ENCODE measurements around the gene TGFBI. TPM values are rescaled to one million over a fixed set of nuclear protein-coding genes. Genes with fewer than 3 reads are reported as not detected.
A peak's percentile ranks its signal among the peaks of the same experiment; 100 is the strongest.

TGFBI gene
- total RNA-seq, 1 donor from 2014 or later, result 2.4 TPM

DNA sequence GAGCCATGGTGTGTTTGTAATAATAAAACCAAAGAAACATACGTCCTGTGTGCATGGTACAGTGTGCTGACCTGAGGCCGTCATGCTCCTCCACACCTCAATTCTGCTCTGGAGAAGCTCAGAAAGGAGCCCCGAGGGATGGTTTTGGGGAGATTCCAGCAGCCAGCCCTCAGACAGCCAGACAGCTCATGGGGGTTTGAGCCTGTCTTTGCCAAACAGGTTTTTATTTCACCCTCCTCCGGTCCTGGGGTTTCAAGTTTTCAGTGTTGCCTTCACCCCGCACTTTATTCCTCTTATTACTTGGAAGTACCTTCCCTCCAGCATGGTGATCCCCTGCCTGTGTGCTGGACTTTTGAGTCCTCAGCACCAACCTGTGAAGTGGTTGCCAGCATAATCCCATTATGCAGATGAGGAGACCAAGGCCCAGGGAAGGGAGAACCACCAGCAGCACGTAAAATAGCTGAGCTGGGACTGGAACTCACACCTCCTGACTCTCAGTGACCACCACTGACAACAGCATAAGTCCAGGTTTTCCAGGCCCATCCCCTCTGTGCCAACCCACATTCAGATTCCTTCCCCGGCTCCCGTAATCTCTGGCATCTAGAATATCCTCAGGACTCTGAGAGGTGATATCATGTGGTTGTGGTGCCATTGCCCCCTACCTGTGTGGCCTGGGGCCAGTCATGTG is 35.1 kb downstream of the TGFBI start:
- no peak for DNase-seq (ENCODE audit: low read depth in 2 of 2)

DNA sequence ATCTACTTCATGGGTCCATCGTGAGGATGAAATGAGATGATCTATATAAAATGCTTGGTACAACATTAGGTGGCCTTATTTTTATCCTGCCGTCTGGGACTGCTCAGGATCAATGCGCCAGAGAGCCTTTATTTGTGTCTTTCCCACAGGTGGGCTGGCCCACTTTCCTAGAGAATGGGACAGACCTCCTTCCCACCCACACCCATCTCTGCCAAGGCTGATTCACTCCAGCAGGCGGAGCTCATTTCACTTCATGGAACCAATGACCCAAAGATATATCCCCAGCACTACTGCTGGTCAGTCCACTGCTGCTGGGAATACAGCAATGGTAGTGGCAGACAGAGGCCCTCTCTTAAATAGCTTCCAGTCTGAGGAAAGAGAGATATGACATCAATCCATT is 35.7 kb downstream of the TGFBI start:
- peak in 1 of 2 donors; percentile 28 for DNase-seq (ENCODE audit: low read depth in 2 of 2)

DNA sequence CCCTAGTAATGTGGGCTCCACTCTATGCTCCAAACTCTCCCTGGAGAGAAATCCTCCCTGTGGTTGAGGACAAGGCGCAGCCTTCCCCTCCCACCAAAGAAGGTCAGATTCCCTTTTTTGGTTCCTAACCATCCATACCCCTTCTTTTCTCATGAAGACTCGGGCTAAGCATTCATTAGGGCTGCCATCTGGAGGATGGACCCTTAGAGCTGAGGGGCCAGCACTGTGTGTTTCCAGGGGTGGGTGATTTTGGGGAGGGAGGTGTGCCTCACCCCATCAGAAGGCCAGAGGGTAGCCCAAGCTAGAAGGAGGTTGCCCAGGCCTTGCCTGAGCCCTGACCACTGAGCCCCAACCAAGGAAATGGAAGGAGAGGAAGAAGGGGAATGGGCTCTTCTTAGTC is 36.8 kb downstream of the TGFBI start:
- DNase-seq (ENCODE audit: low read depth in 2 of 2), result no peak

DNA sequence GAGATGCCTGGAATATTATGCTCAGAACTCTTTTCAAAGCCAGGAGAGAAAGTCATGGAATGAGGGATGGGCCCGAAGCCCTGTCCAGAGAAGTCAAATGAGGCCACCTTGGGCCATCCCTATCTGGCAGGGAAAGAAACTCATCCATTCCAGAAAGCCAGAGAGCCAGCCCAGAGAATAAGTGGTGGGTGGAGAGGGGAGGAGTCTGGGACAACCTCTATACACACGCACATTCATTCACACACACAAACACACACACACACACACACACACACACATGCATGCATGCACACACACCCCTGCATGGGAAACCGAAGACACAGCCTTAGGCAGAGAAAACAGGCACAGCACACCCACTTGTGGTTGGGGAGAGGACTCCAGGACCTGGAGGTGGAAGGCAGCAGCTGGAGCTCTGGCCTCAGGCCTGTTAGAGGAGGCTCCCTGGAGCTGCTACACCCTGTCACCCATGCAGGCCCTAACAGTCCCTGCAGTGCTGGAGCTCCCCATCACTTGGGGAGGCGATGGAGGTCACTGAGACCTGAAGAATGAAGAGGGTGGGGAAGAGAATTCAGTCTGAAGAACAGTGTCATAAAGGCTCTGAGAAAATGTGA is 38.0 kb downstream of the TGFBI start:
- DNase-seq (ENCODE audit: low read depth in 2 of 2), result no peak

DNA sequence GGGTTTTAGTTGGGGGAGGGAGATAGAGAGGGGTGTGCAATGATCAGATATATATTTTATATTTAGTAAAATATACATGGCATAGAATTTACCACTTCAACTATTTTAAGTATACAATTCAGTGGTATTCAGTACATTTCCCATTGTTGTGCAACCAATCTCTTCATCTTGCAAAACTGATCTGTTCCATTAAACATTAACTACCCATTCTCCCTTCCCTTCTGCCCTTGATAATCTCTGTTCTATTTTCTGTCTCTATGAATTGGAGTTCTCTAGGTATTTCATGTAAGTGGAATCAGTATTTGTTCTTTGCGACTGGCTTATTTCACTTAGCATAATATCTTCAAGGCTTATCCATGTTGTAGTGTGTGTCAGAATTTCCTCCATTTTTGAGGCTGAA is 38.6 kb downstream of the TGFBI start:
- no peak for DNase-seq (ENCODE audit: low read depth in 2 of 2)

DNA sequence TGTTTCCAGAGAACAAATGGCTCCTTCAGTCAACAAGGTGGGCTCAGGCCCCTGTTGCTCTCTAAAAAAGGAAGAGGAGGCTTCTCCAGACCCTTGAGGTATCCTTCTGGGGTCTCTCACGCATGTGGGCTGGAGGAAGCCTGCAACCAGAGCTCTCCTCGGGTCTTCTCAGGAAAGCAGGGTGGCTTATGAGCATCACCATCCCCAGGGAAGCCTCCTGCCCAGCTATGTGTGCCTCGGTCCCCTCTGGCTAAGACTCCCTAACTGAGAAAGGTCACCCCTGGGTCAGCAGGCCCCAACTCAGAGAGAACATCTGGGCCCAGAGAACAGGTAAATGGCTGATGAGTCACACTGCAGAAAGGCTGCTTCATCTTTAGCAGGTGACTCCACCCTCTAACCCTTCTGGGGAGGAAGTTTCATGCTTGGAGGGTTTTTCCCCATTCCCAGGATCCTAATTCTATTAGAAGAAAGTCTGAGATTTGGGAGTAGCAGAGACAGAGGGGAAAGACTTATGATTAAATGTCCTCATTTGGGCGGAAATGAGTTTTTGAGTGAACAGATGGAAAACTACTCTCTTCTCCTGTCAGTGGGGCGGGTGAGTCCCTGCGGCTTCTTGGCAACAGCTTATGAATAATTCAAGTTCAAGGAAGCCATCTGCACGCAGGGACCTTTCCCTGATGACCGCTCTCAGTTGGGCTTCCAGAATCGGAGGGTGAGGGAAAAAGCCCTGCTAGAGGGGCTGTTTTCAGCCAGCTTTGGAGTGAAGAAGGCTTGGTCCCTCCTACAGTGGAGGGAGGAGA is 41.9 kb downstream of the TGFBI start:
- no peak for DNase-seq (ENCODE audit: low read depth in 2 of 2)

DNA sequence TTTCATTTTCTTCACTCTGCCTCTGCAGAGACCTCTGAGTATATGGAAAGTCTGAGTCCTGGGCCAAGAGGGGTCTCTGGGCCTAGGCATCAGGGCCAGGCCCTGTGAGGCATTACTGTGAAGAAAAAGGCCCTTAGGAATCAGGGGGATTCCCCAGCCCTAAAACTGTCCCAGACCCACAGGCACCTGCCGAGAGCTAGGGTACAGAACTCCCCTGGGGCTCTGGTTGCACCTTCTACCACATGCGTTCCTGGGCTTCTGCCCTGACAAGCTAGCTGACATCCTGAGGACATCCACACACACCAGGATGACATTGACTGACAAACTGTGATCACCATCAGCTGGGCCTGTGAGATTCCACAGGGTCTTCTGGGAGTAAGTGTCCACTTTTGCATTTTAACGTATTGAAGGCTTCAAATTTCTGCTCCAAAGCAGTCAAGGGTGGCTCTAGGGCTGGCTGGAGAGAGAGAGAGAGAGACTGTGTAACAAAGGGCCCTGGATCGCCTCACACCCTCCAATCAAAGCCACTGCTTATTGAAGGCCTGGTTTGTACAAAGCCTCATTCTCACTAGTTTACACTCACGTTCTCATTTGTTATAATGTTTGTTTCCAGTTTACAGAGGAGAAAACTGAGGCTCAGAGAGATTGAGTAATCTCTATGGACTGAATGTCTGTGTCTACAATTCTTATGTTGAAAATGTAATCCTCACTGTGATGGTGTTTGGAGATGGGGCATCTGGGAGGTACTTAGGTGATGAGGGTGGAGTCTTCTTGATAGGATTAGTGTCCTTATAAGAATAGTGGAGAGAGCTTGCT is 45.1 kb downstream of the TGFBI start:
- DNase-seq (ENCODE audit: low read depth in 2 of 2), result no peak

DNA sequence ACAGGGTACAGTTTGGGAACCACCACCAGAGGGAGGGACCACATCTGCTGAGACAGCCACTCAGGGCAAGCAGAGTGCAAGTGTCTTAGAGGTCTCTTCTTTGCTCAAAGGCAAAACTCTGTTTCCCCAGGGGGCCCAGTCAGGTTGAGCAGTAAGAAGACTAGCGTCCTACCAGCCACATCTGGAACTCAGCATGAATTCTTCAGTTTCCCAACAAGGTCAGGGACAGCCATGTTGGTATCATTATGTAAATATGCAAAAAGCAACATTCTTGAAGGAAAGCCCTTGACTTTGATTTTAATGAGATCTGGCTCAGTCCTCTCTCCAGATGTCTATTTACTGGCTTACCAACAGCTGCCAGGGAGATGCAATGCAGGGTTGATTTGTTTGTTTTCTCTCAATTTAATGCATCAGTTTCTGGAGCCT is 46.7 kb downstream of the TGFBI start:
- no peak for DNase-seq (ENCODE audit: low read depth in 2 of 2)

DNA sequence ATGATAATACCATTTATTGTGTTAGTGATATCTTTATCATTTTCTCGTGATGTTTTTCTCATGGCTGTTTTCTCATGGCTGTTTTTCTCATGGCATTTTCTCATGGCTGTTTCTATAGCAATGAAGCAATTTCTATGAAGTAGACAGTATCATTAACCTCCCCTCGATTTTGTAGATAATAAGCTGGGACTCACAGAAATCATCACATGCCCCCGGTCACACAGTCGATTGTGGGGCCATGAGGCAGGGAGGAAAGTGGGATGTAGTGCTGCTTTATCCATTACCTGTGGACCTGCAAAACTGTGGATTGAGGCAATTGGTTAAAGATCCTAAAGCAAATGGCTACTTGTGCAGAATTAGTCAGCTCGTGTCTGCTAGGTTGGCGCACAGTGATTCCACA is 47.3 kb downstream of the TGFBI start:
- no peak for DNase-seq (ENCODE audit: low read depth in 2 of 2)

DNA sequence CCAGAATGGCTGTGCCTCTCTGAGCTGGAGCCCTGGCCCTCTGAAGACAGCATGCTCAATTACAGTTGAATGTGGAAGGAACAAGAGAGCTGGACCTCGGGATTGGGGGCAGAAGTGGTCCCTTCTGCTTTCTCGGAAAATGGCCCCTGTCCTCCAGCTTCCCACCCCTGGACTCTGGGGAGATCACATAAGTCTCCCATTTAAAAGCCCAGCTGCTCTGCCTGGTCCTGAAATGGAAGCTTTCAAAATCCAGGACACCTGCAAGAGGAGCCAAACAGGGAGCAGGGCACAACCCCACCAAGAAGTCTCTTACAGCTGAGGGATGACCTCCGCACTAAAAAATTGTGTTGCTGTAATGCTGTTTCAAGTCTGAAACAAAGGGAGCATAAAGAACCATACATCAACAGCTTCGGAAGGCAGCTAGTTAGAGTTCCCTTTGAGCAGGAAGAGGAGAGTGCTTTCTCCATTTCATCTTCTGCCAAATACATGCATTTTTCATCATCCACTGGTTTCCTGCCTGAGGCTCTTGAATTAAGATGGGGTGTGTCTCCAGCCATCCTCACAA is 48.2 kb downstream of the TGFBI start:
- DNase-seq (ENCODE audit: low read depth in 2 of 2), result no peak

DNA sequence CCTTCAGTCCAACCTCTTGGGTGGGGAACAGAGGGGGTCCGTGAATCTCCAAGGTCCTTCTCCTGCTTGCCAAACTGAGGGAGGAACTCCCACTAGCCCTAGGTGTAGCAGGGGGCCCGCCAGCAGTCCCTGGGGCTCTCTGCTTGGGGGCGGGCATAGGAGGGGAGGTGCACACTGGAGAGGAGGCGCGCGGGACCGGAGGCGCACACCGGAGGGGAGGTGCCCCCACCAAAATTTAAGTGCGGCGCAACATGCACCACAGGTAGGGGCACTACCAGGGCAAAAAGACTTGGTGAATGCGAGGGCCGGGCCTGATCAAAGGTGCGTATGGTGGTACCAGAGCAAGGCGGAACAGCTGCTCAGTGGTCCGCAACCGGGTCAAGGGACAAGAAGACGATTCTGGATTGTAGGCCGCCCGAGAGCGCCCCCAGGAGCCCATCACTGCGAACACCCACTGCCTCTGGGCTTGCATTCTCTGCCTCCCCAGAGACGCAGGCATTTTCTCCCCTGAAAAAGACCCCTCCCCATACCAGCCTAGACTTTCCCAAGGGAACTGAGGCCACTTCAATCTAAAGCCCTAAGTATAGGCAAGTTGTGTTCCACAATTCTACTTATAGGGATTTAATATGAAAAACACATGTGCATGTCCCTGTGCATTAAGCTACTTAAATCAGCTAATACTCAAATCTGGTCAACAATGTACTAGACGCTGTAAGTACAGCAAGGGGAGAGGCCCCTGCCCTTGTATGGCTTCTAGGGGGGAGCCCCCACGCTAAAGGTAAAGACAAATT is 50.6 kb downstream of the TGFBI start:
- no peak for DNase-seq (ENCODE audit: low read depth in 2 of 2)

DNA sequence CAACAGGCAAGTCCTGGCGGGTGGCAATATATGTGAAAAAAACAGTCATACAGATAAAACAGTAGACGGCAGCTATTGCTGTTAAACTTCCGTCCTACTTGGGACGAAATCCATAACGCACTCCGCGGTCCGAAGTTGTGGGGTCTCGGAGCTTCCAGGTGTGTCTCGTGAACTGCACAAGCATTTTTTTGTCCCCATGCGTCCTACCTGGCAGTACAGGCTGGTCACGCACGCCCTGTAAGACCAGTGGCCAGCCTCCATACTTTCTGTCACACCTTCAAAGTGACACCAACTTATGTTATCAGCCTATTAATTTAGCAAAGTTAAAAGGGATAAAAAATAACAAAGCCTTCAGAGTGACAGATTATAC is 51.3 kb downstream of the TGFBI start:
- no peak for DNase-seq (ENCODE audit: low read depth in 2 of 2)

DNA sequence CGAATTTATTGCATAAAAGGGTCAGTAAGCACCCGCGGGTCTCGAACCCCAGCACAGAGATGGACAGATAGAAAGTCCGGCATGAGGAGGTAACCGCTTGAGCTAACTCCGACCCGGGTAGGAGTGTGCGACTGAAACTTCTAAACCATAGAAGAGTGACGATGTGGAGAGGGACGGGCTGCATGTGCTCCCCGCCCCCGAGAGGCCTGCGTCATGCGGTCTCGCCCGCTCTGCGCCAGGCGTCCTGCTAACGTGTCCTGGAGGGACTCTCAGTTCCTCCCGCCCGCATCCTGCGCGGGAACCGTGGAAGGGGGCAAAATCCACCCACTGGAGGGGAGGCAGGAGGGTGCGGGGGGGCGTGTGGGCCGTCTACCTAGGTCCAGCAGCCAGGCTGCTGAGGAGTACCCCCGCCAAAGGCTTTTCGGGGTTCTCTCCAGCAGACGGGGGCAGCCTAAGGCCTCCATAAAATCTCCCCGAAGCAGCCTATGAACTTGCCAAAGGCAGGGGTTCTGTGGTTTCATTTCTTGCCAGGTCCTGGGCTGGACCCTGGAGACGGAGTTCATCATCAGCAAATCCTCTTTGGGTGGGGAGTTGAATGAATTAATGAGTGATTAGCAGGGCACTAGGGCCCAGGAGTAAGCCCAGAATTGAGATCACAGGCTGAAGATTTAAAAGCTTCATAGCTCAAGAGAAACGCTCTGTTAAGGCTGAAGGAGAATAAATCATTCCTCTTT is 51.9 kb downstream of the TGFBI start:
- peak; percentile 75 to 85 for DNase-seq (ENCODE audit: low read depth in 2 of 2)

DNA sequence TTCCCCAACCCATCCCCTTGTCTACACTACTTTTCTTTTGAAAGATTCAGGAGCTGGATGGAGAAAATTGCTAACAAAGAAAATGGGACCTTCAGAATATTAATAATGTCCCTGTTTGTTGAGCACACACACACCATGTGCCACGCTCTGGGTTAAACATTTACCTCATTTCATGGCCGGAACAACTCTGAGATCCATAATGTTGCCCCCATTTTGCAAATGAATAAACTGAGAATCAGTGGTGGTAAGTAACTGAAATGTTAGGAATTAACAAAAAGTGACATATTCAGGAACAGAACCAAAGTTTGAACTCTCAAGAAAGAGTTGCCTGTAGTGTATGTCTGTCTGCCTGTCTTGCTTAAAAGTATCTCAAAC is 52.4 kb downstream of the TGFBI start:
- DNase-seq (ENCODE audit: low read depth in 2 of 2), result no peak

DNA sequence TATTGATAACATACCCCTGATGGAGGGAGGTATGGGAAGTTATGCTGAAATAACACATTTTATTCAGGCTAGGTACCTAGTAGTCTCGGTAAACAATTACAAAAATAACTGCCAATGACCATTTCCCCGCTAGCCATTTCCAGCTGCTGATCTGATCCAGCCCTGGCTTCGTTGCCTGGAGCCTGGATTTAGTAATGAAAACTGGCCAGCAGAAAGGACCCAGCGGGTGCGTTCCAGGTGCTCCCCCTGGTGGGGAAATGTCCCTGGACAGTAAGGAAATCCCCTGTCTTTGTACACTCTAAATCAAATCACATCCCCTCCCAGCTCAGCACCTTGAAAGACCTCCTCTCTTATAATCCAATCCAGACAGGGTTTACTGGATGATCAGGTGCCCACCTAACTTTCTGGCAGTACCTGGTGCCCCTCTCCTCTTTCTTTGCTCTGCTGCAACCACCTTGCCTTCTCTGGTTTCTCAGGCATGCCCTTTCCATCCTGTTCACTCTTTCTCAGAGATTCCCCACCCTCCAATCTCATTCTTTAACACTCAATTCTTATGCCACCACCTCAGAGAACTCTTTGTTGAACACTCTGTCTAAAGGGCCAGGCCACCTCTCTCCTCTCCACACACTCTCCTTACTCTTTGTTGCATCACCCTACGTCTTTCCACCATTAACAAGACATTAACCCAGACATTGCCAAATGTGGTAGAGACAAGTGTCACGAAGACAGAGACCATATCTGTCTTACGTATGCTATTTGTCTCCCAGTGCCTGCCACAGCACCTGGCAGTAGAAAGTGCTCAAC is 53.8 kb downstream of the TGFBI start:
- DNase-seq (ENCODE audit: low read depth in 2 of 2), result peak; percentile 34 to 74

DNA sequence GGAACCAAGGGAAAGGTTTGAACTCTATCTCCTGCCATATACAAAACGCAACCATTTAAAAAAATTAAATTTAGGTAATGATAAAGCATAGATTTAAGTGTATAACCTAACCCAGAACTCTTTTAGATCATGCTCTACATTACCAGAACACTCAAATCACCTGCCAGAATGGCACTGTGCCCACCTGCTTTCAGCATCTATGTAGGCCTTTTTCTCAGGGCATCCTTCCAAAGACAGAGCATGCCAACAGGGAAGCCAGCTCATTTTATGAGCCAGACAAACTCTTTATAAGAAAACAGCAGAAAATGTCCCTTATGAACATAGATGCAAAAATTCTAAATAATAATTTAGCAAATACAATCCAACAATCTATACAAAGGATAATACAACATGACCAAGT is 55.9 kb downstream of the TGFBI start:
- no peak for DNase-seq (ENCODE audit: low read depth in 2 of 2)

DNA sequence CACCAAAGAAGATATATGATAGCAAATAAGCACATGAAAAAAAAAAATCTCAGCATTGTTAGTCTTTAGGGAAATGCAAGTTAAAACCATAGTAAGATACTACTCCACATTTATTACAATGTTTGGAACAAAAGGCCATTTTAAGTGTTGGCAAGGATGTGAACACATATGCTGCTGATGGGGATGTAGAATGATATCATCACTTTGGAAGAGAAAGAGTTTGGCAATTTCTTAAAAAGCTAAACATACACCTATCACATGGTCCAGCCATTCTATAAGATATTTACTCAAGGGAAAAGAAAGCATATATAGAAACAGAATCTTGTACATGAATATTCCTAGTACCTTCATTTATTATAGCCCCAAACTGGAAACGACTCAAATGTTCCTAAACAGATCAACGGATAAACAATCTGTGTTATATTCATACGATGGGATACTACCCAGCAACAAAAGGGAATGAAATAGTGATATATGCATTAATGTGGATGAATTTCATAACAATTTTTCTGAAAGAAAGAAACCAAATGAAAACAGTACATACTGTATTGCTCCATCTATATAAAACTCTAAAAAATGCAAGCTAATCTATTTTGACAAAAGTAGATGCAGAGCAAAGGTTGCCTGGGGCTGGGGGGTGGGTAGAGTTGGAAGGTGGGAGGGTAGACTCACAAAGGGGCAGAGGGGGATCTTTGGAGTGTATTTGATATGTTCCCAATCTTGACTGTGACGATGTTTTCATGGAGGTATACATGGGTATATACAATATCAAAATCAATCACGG is 58.2 kb downstream of the TGFBI start:
- DNase-seq (ENCODE audit: low read depth in 2 of 2), result no peak
